ENCODE measurements around the gene TNFRSF8. TPM values are rescaled to one million over a fixed set of nuclear protein-coding genes. Genes with fewer than 3 reads are reported as not detected.

Gene TNFRSF8
- total and polyA plus RNA-seq, 2 of the 4 experiments (the other 2 are of a cell fraction) = under 0.01 to 0.31 TPM

DNA sequence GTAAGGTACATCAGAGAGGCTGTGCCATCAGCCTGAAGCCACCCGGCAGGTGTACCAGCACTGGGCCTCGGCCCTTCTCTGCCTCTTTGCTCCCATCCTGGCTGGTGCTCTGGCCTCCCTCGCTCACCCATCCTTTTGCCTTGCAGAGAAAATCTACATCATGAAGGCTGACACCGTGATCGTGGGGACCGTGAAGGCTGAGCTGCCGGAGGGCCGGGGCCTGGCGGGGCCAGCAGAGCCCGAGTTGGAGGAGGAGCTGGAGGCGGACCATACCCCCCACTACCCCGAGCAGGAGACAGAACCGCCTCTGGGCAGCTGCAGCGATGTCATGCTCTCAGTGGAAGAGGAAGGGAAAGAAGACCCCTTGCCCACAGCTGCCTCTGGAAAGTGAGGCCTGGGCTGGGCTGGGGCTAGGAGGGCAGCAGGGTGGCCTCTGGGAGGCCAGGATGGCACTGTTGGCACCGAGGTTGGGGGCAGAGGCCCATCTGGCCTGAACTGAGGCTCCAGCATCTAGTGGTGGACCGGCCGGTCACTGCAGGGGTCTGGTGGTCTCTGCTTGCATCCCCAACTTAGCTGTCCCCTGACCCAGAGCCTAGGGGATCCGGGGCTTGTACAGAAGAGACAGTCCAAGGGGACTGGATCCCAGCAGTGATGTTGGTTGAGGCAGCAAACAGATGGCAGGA is 79.2 kb downstream of the TNFRSF8 start:
- Histone ChIP-seq H2BK20ac (ENCODE audit: low read depth, low read length) (no peak overlapping the region; the same call in 1 of the 2 replicates), H3K4me3 (ENCODE audit: insufficient read depth, low read depth, low read length) (no peak overlapping the region), H3K9me3 (ENCODE audit: control insufficient read depth, insufficient read depth, low read length) (no peaks in the 10 kb centered on the region), H4K8ac (ENCODE audit: low read depth in 2 of 2, low read length in 2 of 2) (peak overlapping the region; percentile 20 to 77; a peak in 2 of 4 replicates), H2BK120ac (ENCODE audit: low read depth, low read length) (peak overlapping the region; percentile 96), H2BK5ac (ENCODE audit: low read depth, low read length, poor library complexity, severe bottlenecking) (no peak overlapping the region), H2BK15ac (ENCODE audit: low read depth, low read length) (peak overlapping the region; percentile 71; the same call in 2 of the 3 replicates), H3K4me1 (ENCODE audit: control insufficient read depth, insufficient read depth, low read length) (peaks cover 14% of the 10 kb centered on the region), H4K91ac (ENCODE audit: insufficient read depth, low read depth, low read length) (peak overlapping the region; percentile 96; the same call in 1 of the 2 replicates), H3K9ac (ENCODE audit: low read depth, low read length) (no peak overlapping the region), H3K14ac (replicated peaks; ENCODE audit: low read depth, low read length) (no peak overlapping the region; the same call in 1 of the 2 replicates), H2AK9ac (replicated peaks; ENCODE audit: low read depth, low read length, poor library complexity) (peak overlapping the region; percentile 94), H3K23ac (ENCODE audit: low read depth, low read length) (no peak overlapping the region), H3K9me1 (ENCODE audit: insufficient read depth, low read length) (peaks cover 11% of the 10 kb centered on the region), H3K4ac (ENCODE audit: low read depth, low read length) (peak overlapping the region; percentile 90), H3K27me3 (ENCODE audit: control insufficient read depth, insufficient read depth, low read length) (no peaks in the 10 kb centered on the region), H2AFZ (replicated peaks; ENCODE audit: low read length, poor library complexity) (peak overlapping the region; percentile 14), H3K27ac (ENCODE audit: insufficient read depth, low read length) (no peak overlapping the region; the same call in 1 of the 2 replicates), H4K20me1 (ENCODE audit: insufficient read depth, low read length) (no peaks in the 10 kb centered on the region), H3K18ac (ENCODE audit: low read depth, low read length) (no peak overlapping the region; the same call in 1 of the 2 replicates), H3K79me1 (ENCODE audit: low read depth in 1 of 2, low read length in 2 of 2) (no peaks in the 10 kb centered on the region), H3K56ac (ENCODE audit: extremely low read depth, insufficient read depth, low read length) (no peak overlapping the region), H2AK5ac (ENCODE audit: low read depth, low read length) (peak overlapping the region; percentile 94), H4K5ac (ENCODE audit: low read depth, low read length) (no peak overlapping the region; the same call in 1 of the 2 replicates), H3K4me2 (ENCODE audit: low read depth, low read length) (no peak overlapping the region), H3K36me3 (ENCODE audit: control insufficient read depth, insufficient read depth, low read length) (no peaks in the 10 kb centered on the region)
- in situ Hi-C loops (cut with MboI; ENCODE audit: low sequenced_read_pairs) = no loop called here
- no TSS peak for BruUV-seq (replicated peaks)
- DNase-seq (no peak), ATAC-seq (ENCODE audit: low read depth) (no peak)
- no peak for TF ChIP-seq CHD1 (IDR thresholded peaks at IDR 0.05; ENCODE audit: low read depth, low read length)
- no peak for TF ChIP-seq RCOR1 (IDR thresholded peaks at IDR 0.05; ENCODE audit: insufficient replicate concordance, low read length)
- POLR2A ChIA-PET (ENCODE audit: unreplicated experiment) = no interaction called here
- CTCF ChIA-PET = no interaction called here
- intact Hi-C loops (cut with micrococcal nuclease) = no loop called here
- dilution Hi-C loops (cut with HindIII; ENCODE audit: low sequenced_read_pairs, unreplicated experiment) = no loop called here
- 100% methylated on average over 1 of the region's 18 CpGs; no CpG with 5 or more reads in 1 of the 2 experiments for WGBS, 2 experiments (ENCODE audit: extremely low coverage in 2 of 2, insufficient read length in 1 of 2)

Measured in IMR-90 (cell line).